Effector memory CD8-positive, alpha-beta T cell (primary cell): ENCODE measurements around the gene ZSWIM1.
A peak's percentile ranks its signal among the peaks of the same experiment; 100 is the strongest.

Experiments used
- ATAC-seq: fragments of 150-1000 bp; cut with Tn5 transposase; replicated peaks from 2 replicates; pipeline ENCODE4 v1.10.0; 2021; ENCODE audit warnings: mild to moderate bottlenecking, moderate library complexity
- DNase-seq, 3 experiments: peaks; one replicate each; pipeline ENCODE4 v3.0.0; 2021
- H3K27ac Mint-ChIP-seq, 2 donors: one replicate each; pipeline ENCODE4 v1.8.0; 2022; ENCODE audit warnings: mild to moderate bottlenecking in 2 of 2, mixed read lengths in 2 of 2, moderate library complexity in 2 of 2
- H3K27me3 Mint-ChIP-seq, 2 donors: one replicate each; pipeline ENCODE4 v1.8.0; 2022; ENCODE audit warnings: mixed read lengths in 2 of 2
- H3K36me3 Mint-ChIP-seq: one replicate; pipeline ENCODE4 v1.8.0; 2022; ENCODE audit warnings: mild to moderate bottlenecking, moderate library complexity, mixed read lengths; ENCODE audit not compliant: insufficient read depth
- H3K4me1 Mint-ChIP-seq, 2 donors: one replicate each; pipeline ENCODE4 v1.8.0; 2022; ENCODE audit warnings: low read depth in 2 of 2, mixed read lengths in 2 of 2
- H3K4me3 Mint-ChIP-seq, 2 donors: one replicate each; pipeline ENCODE4 v1.8.0; 2022; ENCODE audit warnings: mild to moderate bottlenecking in 2 of 2, mixed read lengths in 2 of 2, moderate library complexity in 2 of 2
- H3K9me3 Mint-ChIP-seq, 2 donors: one replicate each; pipeline ENCODE4 v1.8.0; 2022; ENCODE audit warnings: mixed read lengths in 2 of 2
- total RNA-seq, 9 experiments: gene quantifications; one replicate each; lab custom pipeline; 2026; lab: John Stamatoyannopoulos, UW

ZSWIM1 gene
- total RNA-seq, result 0.67 to 22.7 (median 10.7) reads per million in 9 experiments

DNA sequence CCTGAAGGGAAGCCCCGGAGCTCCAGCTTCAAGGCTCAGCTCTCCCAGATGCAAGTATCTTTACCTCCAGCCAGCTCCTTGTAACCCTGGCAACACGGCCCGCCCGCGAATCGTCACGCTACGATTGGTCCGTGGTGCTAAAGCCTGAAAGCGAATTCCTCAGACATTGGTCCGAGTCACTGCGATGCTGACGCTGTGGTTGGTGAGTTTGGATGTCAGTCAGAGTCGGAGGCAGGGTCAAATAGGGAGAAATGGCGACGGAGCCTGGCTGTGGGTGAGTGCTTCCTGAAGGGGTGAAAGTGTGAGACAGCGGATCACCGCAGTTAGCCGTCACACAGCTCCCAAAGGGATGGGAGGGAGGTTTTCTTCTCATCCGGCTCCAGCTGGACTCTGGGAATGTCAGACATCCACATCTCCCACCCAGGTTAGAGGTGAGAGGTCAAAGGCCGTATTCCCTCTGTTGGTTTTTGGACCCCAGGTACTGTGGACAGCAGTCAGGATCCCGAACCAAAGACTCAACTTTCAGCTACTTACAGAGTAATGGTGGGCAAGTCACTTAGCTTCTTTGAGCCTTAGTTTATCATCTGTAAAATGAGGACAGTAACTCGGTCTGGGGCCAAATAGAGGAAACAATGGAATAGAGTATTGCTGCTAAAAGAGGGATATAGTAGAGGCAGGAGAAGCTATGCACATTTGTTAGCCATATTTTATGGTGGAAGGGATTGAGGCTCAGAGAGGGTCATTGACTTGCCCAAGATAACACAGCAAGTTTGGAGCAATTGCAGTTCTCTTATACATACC is at the start of gene ZSWIM1:
TSS of gene ZSWIM1 (plus strand) at position 240 of the 801 bp plus-strand sequence. CDS start 1,366 bp downstream, outside the sequence.
- ATAC-seq (peak; percentile 96), DNase-seq (peak; percentile 98 to 99 (median 99))
- H3K4me3 Mint-ChIP-seq, result peak within 1 kb of the TSS; percentile 73 to 75
- H3K27me3 Mint-ChIP-seq, result no peaks in the 10 kb centered on the region
- H3K9me3 Mint-ChIP-seq, result no peaks in the 10 kb centered on the region
- H3K36me3 Mint-ChIP-seq, result peaks cover 13% of the 10 kb centered on the region
- H3K27ac Mint-ChIP-seq, result peak within 1 kb of the TSS; percentile 90 to 93
- peaks cover 22 to 27% of the 10 kb centered on the region in 2 donors for H3K4me1 Mint-ChIP-seq

DNA sequence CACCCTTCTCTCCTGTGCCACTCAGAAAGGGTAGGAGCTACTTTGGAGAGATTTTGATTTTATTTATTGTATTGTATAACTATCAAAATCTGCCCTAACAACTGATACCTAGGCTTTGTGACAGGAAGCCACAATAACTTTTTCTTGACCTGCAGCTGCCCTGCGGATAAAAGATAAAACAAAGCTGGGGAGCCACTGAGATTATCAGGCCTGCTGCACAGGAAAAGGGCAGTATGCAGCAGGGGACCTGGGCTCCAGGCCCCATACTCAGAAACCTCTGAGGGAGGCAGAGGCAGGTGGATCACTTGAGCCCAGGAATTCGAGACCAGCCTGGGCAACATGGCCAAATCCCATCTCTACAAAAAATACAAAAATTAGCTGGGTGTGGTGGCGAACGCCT is 48.4 kb upstream of the ZSWIM1 start:
- no peaks in the 10 kb centered on the region for H3K36me3 Mint-ChIP-seq
- no peak for DNase-seq
- H3K4me3 Mint-ChIP-seq, result peak overlapping the region; percentile 75 to 82
- no peaks in the 10 kb centered on the region for H3K9me3 Mint-ChIP-seq
- H3K27me3 Mint-ChIP-seq, result peaks cover 6% of the 10 kb centered on the region in 2 donors
- ATAC-seq, result no peak
- H3K4me1 Mint-ChIP-seq, result peaks cover 9 to 11% of the 10 kb centered on the region in 2 donors
- peak overlapping the region in 1 of 2 donors; percentile 87 for H3K27ac Mint-ChIP-seq

DNA sequence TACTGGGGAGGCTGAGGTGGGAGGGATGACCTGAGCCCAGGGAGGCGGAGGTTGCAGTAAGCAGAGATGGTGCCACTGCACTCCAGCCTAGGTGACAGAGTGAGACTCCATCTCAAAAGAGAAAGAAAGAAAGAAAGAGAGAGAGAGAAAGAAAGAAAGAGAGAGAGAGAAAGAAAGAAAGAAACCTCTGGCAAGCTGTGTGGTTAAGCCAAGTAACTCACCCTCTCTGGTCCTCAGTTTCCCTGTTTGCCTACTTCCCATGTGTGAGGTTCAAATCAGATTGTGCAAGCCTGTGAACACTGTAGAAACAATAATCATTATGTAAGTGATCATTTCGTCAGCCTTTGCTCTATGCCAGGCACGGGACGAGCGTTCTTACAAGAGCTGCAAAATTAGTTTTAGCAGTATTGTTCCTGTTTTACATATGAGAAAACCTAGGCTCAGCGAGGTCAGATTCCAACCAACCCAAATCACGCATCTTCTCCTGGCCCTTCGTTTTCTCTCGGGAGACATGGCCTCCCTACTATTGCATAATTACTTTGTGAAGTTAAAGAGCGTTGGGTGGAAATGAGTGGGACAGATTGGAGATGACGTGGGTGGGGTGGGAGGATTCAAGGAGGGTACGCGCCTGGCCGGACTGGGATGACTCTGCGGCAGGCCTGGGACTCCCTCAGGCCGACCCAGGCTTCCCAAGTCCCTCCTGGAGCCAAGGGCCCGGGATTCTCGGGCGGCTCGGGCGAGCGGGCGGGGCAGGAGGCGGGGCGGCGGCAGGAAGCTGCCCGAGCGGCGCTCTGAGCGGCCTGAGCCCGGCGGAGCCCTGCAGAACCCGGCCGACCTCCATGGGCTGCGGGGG is 47.8 kb upstream of the ZSWIM1 start, which contains the start of gene SNX21:
TSS of gene SNX21 (plus strand) at position 770 of the 853 bp plus-strand sequence. CDS start 121 bp downstream, outside the sequence.
- Mint-ChIP-seq H3K9me3 (no peaks in the 10 kb centered on the region), H3K4me3 (peak within 1 kb of the TSS; percentile 75 to 82), H3K27me3 (peaks cover 6% of the 10 kb centered on the region in 2 donors), H3K36me3 (no peaks in the 10 kb centered on the region), H3K4me1 (peaks cover 9 to 11% of the 10 kb centered on the region in 2 donors), H3K27ac (peak within 1 kb of the TSS in 1 of 2 donors; percentile 87)
- ATAC-seq (peak; percentile 75), DNase-seq (peak in 2 of 3 experiments; percentile 9 to 19)

DNA sequence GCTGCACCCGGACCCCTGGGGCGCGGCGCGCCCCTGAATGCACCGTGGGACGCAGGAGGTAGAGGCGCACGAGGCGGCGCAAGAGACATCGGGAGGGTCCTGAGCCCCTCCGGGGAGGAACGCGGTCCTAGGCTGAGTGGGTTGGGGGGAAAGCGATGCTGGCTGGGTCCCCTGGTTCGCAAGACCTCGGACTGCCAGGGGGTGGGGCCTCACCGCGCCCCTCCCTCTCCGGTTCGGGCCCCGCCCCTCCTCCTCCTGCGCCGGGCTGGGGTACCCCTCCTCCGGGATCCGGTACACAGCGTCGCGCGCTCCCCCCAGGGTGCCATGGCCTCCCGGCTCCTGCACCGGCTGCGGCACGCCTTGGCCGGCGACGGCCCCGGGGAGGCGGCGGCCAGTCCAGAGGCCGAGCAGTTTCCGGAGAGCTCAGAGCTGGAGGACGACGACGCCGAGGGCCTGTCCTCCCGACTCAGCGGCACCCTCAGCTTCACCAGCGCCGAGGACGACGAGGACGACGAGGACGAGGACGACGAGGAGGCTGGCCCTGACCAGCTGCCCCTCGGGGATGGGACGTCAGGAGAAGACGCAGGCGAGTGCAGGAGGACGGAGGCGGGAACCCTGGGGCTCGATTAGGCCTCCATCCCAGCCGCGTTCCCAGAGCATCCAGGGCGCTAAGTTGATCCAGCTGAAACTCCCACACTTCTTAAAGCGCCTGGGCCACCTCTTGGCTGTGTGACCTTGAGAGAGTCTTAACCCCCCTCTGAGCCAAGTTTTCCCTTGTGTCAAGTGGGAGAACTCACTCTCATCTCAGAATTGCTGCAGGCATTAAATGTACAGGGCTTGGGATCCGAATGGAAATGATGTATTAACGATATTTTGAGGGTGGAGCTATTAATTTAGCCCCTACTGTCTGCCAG is 46.9 kb upstream of the ZSWIM1 start:
- no peak overlapping the region for H3K27ac Mint-ChIP-seq
- peaks cover 9 to 11% of the 10 kb centered on the region in 2 donors for H3K4me1 Mint-ChIP-seq
- DNase-seq (peak in 1 of 3 experiments; percentile 18), ATAC-seq (peak; percentile 67)
- no peaks in the 10 kb centered on the region for H3K9me3 Mint-ChIP-seq
- H3K27me3 Mint-ChIP-seq, result peaks cover 6% of the 10 kb centered on the region in 2 donors
- peak overlapping the region; percentile 75 to 82 for H3K4me3 Mint-ChIP-seq
- no peaks in the 10 kb centered on the region for H3K36me3 Mint-ChIP-seq

DNA sequence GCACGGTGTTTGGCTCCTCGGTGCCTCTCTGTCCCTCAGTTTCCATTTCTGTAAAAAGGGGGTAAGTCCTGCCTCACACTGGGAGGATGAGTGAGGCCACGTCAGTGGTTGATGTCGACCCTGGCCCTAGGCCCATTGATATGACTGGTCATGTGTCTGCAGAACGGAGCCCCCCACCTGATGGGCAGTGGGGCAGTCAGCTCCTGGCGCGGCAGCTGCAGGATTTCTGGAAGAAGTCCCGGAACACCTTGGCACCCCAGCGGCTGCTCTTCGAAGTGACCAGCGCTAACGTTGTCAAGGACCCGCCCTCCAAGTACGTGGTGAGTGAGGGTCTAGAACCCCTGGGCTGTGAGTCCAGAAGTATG is 46.2 kb upstream of the ZSWIM1 start:
- H3K4me1 Mint-ChIP-seq, result peaks cover 9 to 11% of the 10 kb centered on the region in 2 donors
- peak overlapping the region; percentile 75 to 82 for H3K4me3 Mint-ChIP-seq
- no peak overlapping the region for H3K27ac Mint-ChIP-seq
- DNase-seq (no peak), ATAC-seq (no peak)
- H3K36me3 Mint-ChIP-seq, result no peaks in the 10 kb centered on the region
- peaks cover 6% of the 10 kb centered on the region in 2 donors for H3K27me3 Mint-ChIP-seq
- no peaks in the 10 kb centered on the region for H3K9me3 Mint-ChIP-seq

DNA sequence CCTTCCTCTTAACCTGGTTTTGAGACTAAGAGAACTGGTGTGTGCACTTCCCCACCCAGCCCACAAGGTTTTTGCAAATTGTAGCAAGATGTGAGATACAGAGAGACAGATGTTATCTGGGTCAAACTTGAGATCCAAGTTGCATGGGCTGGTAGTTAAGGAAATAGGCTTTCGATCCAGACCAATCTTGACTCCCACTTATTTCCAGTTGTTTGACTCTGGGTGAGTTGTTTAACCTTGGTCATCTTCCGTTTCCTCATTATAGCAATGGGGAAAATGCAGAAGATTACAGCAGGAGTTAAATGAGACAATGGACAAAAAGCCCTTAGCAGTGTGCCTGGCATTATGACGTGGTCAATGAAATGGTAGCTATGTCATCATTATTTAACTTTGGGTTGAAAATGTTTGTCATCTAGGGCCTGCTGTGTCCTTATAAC is 45.7 kb upstream of the ZSWIM1 start:
- Mint-ChIP-seq H3K36me3 (no peaks in the 10 kb centered on the region), H3K9me3 (no peaks in the 10 kb centered on the region), H3K4me1 (peaks cover 9 to 11% of the 10 kb centered on the region in 2 donors), H3K4me3 (peak overlapping the region in 1 of 2 donors; percentile 75), H3K27ac (peak overlapping the region in 1 of 2 donors; percentile 16), H3K27me3 (peaks cover 3 to 5% of the 10 kb centered on the region in 2 donors)
- ATAC-seq (no peak), DNase-seq (no peak)

DNA sequence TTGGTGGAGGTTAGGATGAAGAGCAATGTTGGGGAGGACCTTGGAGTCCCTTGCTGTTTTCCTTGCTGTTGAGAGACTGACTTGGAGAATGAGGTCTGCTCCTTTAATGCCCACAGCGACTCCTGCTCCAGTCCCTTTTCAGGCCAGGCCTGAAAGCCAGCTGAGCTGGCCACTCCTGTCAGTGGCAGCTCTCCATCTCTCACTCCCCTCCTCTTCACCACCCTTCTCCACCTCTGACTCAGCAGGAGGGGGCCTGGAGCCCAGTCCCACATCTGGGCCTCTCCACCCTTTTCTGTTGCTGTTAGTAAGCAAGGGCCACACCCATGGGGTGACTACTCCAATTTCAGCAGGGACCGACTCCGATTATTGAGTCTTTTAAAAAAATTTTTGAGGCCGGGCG is 45.2 kb upstream of the ZSWIM1 start:
- Mint-ChIP-seq H3K27me3 (no peaks in the 10 kb centered on the region), H3K9me3 (no peaks in the 10 kb centered on the region), H3K36me3 (no peaks in the 10 kb centered on the region), H3K4me1 (peaks cover 9 to 11% of the 10 kb centered on the region in 2 donors), H3K27ac (peak overlapping the region; percentile 16 to 68), H3K4me3 (peak overlapping the region in 1 of 2 donors; percentile 15)
- DNase-seq (no peak), ATAC-seq (no peak)

DNA sequence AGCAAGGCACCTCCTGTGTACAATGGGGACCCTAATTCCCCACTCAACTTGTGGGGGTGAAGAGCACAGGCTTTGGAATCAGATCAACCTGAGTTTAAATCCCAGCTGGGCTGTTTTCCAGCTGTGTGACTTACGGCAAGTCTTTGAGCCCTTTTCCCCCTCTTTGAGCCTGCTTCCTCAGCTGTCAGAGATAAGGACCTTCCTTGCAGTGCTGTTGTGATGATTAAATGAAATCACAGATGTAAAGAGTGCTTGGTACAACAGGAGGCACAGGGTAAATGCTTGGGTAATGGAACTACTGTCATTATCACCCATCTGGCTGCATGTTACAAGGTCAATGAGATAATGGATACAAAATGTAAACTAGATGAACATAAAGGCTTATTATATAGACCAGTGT is 44.2 kb upstream of the ZSWIM1 start:
- ATAC-seq (no peak), DNase-seq (no peak)
- Mint-ChIP-seq H3K9me3 (no peaks in the 10 kb centered on the region), H3K36me3 (no peaks in the 10 kb centered on the region), H3K4me3 (no peak overlapping the region), H3K4me1 (peaks cover 9 to 11% of the 10 kb centered on the region in 2 donors), H3K27ac (peak overlapping the region in 1 of 2 donors; percentile 68), H3K27me3 (no peaks in the 10 kb centered on the region)

DNA sequence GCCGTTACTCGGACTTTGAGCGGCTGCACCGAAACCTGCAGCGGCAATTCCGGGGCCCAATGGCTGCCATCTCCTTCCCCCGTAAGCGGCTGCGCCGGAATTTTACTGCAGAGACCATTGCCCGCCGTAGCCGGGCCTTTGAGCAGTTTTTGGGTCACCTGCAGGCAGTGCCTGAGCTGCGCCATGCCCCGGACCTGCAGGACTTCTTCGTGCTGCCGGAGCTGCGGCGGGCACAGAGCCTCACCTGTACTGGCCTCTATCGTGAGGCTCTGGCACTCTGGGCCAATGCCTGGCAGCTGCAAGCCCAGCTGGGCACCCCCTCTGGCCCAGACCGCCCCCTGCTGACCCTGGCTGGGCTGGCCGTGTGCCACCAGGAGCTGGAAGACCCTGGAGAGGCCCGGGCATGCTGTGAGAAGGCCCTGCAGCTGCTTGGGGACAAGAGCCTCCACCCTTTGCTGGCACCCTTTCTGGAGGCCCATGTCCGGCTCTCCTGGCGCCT is 40.3 kb upstream of the ZSWIM1 start:
- Mint-ChIP-seq H3K36me3 (peaks cover 18% of the 10 kb centered on the region), H3K27me3 (no peaks in the 10 kb centered on the region), H3K4me3 (no peak overlapping the region), H3K4me1 (peaks cover 6 to 10% of the 10 kb centered on the region in 2 donors), H3K9me3 (no peaks in the 10 kb centered on the region), H3K27ac (no peak overlapping the region)
- DNase-seq, result no peak
- no peak for ATAC-seq

DNA sequence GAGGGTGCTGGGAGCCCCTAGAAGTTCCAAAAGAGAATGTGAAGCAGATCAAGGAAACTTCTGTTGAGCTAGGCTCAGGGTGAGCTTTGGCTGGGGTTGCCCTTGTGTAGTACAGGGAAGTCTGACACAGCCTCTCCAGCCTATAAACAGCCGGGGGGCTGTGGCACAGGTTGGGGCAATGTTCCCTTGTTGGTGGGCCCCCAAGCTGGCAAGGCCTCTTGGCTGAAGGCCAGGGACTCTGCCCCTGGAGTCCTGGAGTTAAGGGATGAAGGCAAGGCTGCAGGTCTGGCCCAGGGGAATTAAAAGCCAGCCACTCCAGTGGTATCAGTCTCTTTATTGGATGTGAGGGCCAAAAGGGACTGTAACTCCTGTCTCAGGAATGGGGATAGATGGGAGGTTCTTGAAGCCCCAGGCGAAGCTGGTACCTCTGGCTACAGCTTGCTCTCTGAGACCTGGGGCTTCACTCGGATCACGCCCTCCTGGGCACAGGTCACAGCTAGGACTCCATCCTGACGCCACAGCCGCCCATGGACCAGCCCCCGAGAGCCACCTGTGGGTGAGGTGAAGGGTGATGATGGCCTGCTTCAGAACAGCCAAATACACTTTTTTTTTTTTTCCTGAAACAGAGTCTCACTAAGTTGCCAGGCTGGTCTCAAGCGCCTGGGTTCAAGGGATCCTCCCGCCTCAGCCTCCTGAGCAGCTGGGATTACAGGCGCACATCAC is 39.5 kb upstream of the ZSWIM1 start:
- peaks cover 21% of the 10 kb centered on the region for H3K36me3 Mint-ChIP-seq
- no peaks in the 10 kb centered on the region for H3K27me3 Mint-ChIP-seq
- ATAC-seq (no peak), DNase-seq (no peak)
- H3K27ac Mint-ChIP-seq, result peak overlapping the region in 1 of 2 donors; percentile 56
- H3K4me3 Mint-ChIP-seq, result no peak overlapping the region
- peaks cover 6 to 10% of the 10 kb centered on the region in 2 donors for H3K4me1 Mint-ChIP-seq
- no peaks in the 10 kb centered on the region for H3K9me3 Mint-ChIP-seq

DNA sequence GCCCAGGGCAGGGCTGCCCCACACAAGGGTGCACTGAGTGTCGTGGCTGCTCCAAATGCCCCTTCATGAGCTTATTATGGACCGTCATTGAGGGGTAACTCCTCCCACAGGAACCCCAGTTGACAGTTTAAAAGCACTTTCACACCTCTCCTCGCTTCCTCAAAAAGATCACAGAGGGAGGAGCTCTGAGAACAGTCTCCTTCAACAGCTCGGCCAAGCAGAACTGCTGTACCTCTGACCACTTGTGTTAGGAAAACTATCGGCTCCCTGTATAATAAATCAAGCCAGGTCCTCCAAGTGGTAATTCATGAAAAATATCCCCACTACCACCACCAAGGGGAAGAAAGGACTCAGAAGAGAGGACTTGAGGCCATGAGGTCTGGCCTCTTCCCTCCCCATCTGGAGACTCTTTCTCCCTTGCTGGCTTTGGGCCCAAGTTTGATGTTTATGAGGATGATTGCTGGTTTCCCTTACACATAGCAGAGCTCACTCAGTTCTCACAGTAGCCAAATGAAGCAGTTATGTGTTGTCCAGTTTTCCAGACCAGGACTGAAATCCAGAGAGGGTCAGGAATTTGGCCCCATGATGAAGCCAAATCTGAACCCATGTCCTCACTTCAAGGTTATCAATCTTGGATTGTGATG is 38.7 kb upstream of the ZSWIM1 start:
- H3K27ac Mint-ChIP-seq, result peak overlapping the region; percentile 15 to 56
- ATAC-seq, result no peak
- no peak overlapping the region for H3K4me3 Mint-ChIP-seq
- DNase-seq, result no peak
- no peaks in the 10 kb centered on the region for H3K9me3 Mint-ChIP-seq
- peaks cover 24% of the 10 kb centered on the region for H3K36me3 Mint-ChIP-seq
- no peaks in the 10 kb centered on the region for H3K27me3 Mint-ChIP-seq
- H3K4me1 Mint-ChIP-seq, result peaks cover 6 to 10% of the 10 kb centered on the region in 2 donors
